ENCODE results near the gene VAV3. TPM values are rescaled to one million over a fixed set of nuclear protein-coding genes. Genes with fewer than 3 reads are reported as not detected.

Gene VAV3
- total RNA-seq, 2 donors from 2014 or later = 6.9 to 7.7 TPM

DNA sequence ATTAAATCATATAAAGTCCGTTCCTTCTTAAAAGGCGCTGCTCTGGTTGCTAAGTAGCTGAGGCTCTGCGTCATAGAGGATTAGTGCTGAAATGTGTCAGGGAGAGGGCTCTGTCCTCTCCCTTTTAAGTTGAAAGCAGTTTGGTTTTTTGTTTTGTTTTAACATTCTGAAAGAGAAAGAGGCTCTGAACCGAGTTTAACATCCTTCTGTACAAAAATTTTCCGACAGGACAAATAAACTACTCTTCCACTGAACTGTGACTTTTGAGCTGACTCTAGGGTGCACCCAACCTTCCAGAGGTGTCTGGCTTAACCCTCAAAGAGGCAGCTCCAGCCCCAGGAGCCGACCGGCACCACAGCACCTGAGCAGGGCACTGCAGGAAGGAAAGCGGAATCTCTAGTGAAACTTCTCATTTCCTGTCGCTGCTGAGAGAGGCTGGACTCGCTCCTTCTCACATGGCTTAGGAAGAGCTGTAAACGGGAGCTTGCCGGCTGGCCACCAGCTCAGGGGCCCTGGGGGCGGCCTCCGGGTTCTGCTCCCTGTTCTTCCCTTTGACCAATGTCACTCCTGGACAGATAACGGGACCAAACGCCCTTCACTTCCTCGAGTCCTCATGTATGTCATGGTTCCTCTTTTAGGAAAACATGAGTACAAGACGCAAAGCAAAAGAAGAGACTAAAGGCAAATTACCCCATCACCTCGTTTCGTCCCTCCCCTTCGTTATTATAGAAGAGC lies 1.2 kb downstream of the VAV3 start:
- TF ChIP-seq, protein P1, sequence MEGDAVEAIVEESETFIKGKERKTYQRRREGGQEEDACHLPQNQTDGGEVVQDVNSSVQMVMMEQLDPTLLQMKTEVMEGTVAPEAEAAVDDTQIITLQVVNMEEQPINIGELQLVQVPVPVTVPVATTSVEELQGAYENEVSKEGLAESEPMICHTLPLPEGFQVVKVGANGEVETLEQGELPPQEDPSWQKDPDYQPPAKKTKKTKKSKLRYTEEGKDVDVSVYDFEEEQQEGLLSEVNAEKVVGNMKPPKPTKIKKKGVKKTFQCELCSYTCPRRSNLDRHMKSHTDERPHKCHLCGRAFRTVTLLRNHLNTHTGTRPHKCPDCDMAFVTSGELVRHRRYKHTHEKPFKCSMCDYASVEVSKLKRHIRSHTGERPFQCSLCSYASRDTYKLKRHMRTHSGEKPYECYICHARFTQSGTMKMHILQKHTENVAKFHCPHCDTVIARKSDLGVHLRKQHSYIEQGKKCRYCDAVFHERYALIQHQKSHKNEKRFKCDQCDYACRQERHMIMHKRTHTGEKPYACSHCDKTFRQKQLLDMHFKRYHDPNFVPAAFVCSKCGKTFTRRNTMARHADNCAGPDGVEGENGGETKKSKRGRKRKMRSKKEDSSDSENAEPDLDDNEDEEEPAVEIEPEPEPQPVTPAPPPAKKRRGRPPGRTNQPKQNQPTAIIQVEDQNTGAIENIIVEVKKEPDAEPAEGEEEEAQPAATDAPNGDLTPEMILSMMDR (IDR thresholded peaks at IDR 0.05) = no peak
- no peak for DNase-seq (ENCODE audit: low spot score)
- H3K27me3 ChIP-seq (replicated peaks; ENCODE audit: insufficient read depth) = no peaks in the 10 kb centered on the region
- no peak for ATAC-seq (ENCODE audit: insufficient number of reproducible peaks, low FRiP score, low read depth)
- H3K27ac ChIP-seq = peak overlapping the region in 1 of 2 donors; percentile 20
- H3K4me1 ChIP-seq (ENCODE audit: control insufficient read depth in 1 of 2, low read depth in 2 of 2) = peaks cover 0 to 8% of the 10 kb centered on the region in 2 donors
- H3K9me3 ChIP-seq = no peaks in the 10 kb centered on the region
- H3K36me3 ChIP-seq = no peaks in the 10 kb centered on the region
- peak overlapping the region; percentile 66 for H3K4me3 ChIP-seq

- TF ChIP-seq, protein P1 (IDR thresholded peaks at IDR 0.05) = no peak
- H3K9me3 ChIP-seq = no peaks in the 10 kb centered on the region
- no peaks in the 10 kb centered on the region for H3K36me3 ChIP-seq
- DNase-seq (ENCODE audit: low spot score) = no peak
- no peaks in the 10 kb centered on the region for H3K27me3 ChIP-seq (replicated peaks; ENCODE audit: insufficient read depth)
- H3K4me1 ChIP-seq (ENCODE audit: control insufficient read depth in 1 of 2, low read depth in 2 of 2) = peaks cover 0 to 8% of the 10 kb centered on the region in 2 donors
- no peak for ATAC-seq (ENCODE audit: insufficient number of reproducible peaks, low FRiP score, low read depth)
- peak overlapping the region; percentile 66 for H3K4me3 ChIP-seq
- no peak overlapping the region for H3K27ac ChIP-seq
These were observed 2.0 kb downstream of the VAV3 start for GRCh38 chr1:107963008-107963407.

DNA sequence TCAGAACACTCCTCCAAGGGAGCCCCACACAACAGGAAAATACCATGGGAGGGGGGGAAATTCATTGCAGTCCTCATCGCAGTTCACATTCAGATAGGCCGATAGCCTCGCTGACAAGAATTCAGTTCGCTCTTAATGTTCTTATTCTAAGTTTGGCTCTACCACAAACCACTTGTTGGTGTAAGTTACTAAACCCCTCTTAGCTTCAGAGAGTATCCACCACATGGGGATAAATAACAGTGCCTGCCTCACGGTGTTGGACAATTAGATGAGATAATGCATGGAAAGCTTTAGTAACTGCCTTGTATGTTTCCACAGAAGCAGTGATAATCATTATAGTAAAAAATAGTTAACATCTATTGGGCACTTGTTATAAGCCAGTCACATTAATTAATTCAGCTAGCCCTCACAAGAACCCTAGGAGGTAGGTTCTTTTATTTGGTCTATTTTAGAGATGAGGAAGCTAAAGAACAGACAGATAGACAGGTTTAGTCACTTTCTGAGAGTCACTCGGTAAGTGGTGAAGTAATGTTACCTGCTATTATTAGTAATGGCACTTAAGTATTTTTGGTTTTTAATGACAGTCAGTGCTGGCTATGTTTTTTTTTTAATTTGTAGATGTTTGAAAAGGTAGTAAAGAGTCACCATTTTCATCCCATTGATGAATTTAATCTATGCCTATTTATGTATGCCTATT lies 10.1 kb downstream of the VAV3 start:
- TF ChIP-seq, protein P1 (IDR thresholded peaks at IDR 0.05) = no peak
- DNase-seq (ENCODE audit: low spot score) (no peak), ATAC-seq (ENCODE audit: insufficient number of reproducible peaks, low FRiP score, low read depth) (no peak)
- Histone ChIP-seq H3K27me3 (replicated peaks; ENCODE audit: insufficient read depth) (no peaks in the 10 kb centered on the region), H3K4me1 (ENCODE audit: control insufficient read depth in 1 of 2, low read depth in 2 of 2) (no peaks in the 10 kb centered on the region), H3K27ac (no peak overlapping the region), H3K4me3 (no peak overlapping the region), H3K9me3 (no peaks in the 10 kb centered on the region), H3K36me3 (no peaks in the 10 kb centered on the region)

DNA sequence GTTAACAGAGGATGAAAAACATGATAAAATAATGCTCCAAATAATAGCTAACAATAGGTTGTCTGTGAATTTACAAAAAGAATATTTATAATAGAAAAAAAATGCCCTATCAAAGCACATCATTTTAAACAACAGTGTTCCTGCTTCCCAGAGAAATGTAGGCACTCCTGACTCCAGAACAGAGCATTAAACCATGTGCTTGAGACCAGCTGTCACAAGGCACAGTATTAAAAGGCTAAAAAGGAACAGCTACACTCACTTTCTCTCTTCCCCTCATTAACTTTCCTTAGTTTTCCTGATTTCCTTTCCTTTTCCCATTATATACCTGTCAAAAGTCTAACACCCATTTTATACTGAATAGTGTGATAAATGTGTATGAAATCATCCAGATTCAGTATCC lies 10.9 kb downstream of the VAV3 start:
- ATAC-seq (ENCODE audit: insufficient number of reproducible peaks, low FRiP score, low read depth) (no peak), DNase-seq (ENCODE audit: low spot score) (no peak)
- TF ChIP-seq, protein P1 (IDR thresholded peaks at IDR 0.05) = no peak
- Histone ChIP-seq H3K36me3 (no peaks in the 10 kb centered on the region), H3K9me3 (no peaks in the 10 kb centered on the region), H3K27me3 (replicated peaks; ENCODE audit: insufficient read depth) (no peaks in the 10 kb centered on the region), H3K27ac (no peak overlapping the region), H3K4me1 (ENCODE audit: control insufficient read depth in 1 of 2, low read depth in 2 of 2) (no peaks in the 10 kb centered on the region), H3K4me3 (no peak overlapping the region)

DNA sequence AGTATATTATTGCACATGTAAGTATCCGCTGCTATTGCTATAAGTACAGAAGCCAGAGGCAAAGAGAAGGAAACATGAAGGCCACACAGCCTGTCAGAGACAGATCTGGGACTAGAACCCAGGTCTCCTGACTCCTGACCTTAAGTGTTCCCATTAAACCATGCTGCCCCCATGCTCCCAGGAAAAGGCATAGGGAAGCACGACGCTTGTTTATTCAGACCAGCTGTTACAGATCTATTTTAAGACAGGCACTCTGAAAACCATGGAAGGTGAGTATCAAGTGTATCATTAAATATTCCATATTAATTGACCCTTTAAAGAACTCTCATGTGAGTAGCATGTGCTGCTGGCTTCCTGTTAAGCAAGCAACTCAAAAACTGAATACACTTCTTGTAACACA lies 11.4 kb downstream of the VAV3 start:
- ATAC-seq (ENCODE audit: insufficient number of reproducible peaks, low FRiP score, low read depth) = no peak
- no peaks in the 10 kb centered on the region for H3K36me3 ChIP-seq
- no peaks in the 10 kb centered on the region for H3K9me3 ChIP-seq
- H3K27ac ChIP-seq = no peak overlapping the region
- H3K4me3 ChIP-seq = no peak overlapping the region
- H3K4me1 ChIP-seq (ENCODE audit: control insufficient read depth in 1 of 2, low read depth in 2 of 2) = no peaks in the 10 kb centered on the region
- TF ChIP-seq, protein P1 (IDR thresholded peaks at IDR 0.05) = no peak
- H3K27me3 ChIP-seq (replicated peaks; ENCODE audit: insufficient read depth) = no peaks in the 10 kb centered on the region
- DNase-seq (ENCODE audit: low spot score) = no peak
